NCI-H345 treated with DMSO at 0.1 percent for 48 hours (cell line): ENCODE results near the gene CACNA1B.

Experiments
- DNase-seq: peaks from one replicate; lab custom pipeline; 2025; ENCODE audit not compliant: unreplicated experiment; lab: John Stamatoyannopoulos, UW

Gene CACNA1B

GRCh38 chr9:137978262-137978714 is 100.7 kb downstream of the CACNA1B start:
- DNase-seq, result no peak

- DNase-seq, result no peak
These were observed 104.6 kb downstream of the CACNA1B start for GRCh38 chr9:137982200-137982599.

GRCh38 chr9:137984005-137984404 is 106.4 kb downstream of the CACNA1B start:
- no peak for DNase-seq

- no peak for DNase-seq
These were observed 107.1 kb downstream of the CACNA1B start for GRCh38 chr9:137984520-137985257.

- DNase-seq, result no peak
These were observed 108.1 kb downstream of the CACNA1B start for GRCh38 chr9:137985637-137986071.

- no peak for DNase-seq
These were observed 108.9 kb downstream of the CACNA1B start for GRCh38 chr9:137986268-137987099.

GRCh38 chr9:137987244-137988030 is 109.9 kb downstream of the CACNA1B start:
- no peak for DNase-seq

- no peak for DNase-seq
These were observed 110.5 kb downstream of the CACNA1B start for GRCh38 chr9:137988051-137988450.

GRCh38 chr9:137988701-137989100 is 111.1 kb downstream of the CACNA1B start:
- no peak for DNase-seq

GRCh38 chr9:137989156-137989555 is 111.6 kb downstream of the CACNA1B start:
- DNase-seq, result no peak

GRCh38 chr9:137989999-137990715 is 112.6 kb downstream of the CACNA1B start:
- DNase-seq, result no peak

GRCh38 chr9:138003485-138004190 is 126.1 kb downstream of the CACNA1B start:
- DNase-seq, result no peak

- no peak for DNase-seq
These were observed 129.1 kb downstream of the CACNA1B start for GRCh38 chr9:138006576-138007233.

GRCh38 chr9:138007566-138007917 is 130.0 kb downstream of the CACNA1B start:
- no peak for DNase-seq

GRCh38 chr9:138007918-138008841 is 130.6 kb downstream of the CACNA1B start:
- DNase-seq, result no peak

- DNase-seq, result no peak
These were observed 131.6 kb downstream of the CACNA1B start for GRCh38 chr9:138009016-138009802.

- peak; percentile 78 for DNase-seq
These were observed 132.5 kb downstream of the CACNA1B start for GRCh38 chr9:138009803-138010690.
